Daoy (cell line): Measurements from ENCODE around the gene HMX3. TPM values are rescaled to one million over a fixed set of nuclear protein-coding genes. Genes with fewer than 3 reads are reported as not detected.

Source experiments
- DNase-seq: peaks from one replicate; pipeline ENCODE4 v3.0.0-alpha.2; 2015; ENCODE audit warnings: low read depth
- total RNA-seq: library from RNA; depleted of rRNA; stranded (reverse); fragments of >200 nt; shearing (Covaris generic); gene quantifications from 2 replicates; pipeline ENCODE4 v1.2.3, GENCODE V29; 2014

Gene HMX3
- total RNA-seq, 1 experiment from 2014 or later: 3.3 TPM

DNA sequence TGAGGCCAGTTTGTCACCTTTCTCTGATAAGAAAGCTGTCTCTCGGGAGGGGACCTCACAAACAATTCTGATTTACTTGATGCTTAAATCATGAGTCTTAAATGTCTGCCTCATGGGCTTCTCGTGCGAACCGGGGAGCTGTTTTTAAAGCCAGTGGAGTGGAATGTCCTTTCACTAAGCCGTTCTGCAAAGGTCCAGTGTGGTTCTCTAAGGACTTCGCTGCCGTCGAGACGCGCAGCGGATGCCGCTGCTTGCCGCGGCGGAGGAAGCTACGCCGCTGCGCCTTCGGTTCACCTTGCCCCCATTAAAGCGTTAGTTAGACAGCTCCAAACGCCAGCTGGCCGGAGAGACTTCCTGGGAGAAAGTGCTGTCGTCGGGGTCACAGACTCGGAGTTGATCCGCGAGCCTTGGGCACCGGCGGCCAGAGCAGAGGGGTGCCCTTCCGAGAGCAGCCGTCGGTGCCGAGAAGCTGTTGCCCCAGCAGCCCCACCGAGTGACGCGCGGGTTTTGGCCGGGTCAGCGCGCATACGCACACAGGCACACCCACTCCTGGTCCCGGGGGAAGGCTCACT, 1.3 kb upstream of the HMX3 start:
- no peak for DNase-seq

DNA sequence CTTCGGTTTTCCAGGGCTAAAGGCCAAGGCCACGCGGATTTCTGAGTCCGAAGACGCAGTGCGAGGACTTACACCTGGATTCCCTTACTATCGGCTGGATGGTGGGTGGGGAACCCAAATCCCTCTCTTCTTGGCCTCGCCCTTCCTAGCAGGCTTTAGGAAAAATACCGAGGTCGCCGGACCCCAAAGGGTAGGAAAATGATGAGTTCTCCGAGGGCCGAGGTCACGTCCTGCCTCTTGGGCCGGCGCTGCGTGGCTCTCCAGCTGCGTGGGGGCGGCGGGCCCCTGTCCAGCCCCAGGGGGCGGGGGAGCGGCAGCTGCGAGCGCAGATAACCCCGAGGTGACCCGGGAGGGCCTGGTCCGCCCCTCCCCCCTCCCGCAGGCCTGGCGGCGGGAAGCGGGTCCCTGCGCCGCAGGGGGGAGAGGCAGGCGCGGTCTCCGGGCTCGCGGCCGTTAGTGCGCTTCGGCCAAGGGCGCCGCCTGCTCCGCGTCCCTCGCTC, 805 bp upstream of the HMX3 start:
- no peak for DNase-seq

GRCh38 chr10:123136221-123136805, 543 bp downstream of the HMX3 start:
- DNase-seq: no peak

- DNase-seq: peak; percentile 64
Measured at GRCh38 chr10:123136806-123137642, 1.3 kb downstream of the HMX3 start.

DNA sequence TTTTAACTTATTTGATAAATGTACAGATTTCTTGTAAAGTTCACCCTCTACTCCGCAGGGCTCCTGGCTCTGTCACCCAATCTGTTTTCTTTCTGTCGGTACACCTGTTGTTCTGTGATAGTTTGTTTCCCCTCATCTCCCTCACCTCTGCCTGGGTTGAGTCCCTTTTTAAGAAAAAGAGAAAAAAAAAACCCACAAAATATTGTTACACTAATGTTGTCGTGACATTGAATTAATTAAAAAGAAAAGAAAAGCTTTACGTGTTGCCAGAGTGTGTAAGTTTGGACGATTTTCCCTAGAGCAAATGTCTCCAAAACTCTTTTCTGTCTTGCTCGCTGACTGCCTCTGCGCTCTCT, 3.4 kb downstream of the HMX3 start:
- DNase-seq: no peak

- DNase-seq: peak; percentile 68
Measured at GRCh38 chr10:123139521-123140163, 3.9 kb downstream of the HMX3 start.

GRCh38 chr10:123140164-123140982, 4.6 kb downstream of the HMX3 start:
- DNase-seq: peak; percentile 43

DNA sequence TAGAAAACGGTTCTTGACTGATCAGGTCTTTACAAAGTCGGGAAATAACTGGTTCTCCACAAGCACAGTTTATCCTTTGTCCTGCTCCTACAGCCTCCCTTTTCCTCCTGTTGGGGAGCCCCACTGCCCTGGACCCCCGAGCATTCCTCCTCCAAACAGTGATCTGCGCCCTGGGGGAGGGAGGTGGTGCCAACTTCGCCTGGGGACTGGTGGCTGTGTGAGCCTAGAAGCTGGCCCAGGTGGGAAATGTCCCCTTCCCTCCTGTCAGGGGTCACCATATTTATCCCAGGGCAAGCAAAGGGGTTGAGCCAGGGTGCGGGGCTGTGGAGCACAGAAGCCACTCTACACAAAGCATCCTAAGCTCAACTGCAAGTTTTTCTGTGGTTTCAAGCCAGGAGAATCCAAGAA, 5.2 kb downstream of the HMX3 start:
- no peak for DNase-seq

DNA sequence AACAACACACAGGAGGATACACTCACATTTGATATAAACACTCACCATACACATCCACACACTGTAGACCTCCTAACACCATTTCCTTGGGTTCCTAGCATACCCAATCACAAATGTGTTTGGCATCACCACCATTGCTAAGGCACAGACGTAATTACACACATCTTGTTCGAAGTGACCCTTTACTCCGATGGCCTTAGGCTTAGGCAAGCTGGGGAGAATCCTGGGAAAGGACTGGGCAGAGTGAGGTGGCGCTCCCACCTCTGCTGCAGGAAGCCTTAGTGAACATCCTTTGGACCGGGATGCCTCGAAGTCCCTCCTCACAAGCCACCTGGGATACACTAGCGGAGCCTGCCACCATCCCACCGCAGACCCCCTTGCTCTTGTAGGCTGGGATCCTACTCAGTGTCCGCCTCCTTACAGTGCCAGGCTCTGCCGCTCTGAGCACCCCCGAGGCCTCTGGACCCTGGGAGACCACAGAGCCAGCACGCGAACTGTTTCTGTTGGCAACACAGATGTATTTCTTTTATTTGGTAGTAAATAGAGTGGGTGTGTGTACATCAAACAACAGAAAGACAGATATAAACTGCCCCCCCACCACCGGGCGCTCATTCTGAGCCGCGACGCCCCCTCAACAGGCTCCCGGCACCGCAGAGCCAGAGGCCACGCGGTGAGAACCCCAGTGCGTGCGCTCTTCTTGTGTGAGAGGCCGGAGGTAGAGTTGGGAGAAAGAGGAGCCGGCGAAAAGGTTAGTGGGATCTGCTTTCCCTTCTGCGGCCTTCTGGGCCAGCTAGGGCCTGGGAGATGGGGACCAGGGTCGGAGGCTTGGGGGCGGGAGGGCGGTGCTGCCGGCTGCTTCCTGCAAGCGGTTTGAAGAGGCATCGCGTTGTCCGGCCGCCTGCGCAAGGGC, 6.3 kb downstream of the HMX3 start:
- DNase-seq: no peak

GRCh38 chr10:123142701-123143161, 7.0 kb downstream of the HMX3 start:
- no peak for DNase-seq

DNA sequence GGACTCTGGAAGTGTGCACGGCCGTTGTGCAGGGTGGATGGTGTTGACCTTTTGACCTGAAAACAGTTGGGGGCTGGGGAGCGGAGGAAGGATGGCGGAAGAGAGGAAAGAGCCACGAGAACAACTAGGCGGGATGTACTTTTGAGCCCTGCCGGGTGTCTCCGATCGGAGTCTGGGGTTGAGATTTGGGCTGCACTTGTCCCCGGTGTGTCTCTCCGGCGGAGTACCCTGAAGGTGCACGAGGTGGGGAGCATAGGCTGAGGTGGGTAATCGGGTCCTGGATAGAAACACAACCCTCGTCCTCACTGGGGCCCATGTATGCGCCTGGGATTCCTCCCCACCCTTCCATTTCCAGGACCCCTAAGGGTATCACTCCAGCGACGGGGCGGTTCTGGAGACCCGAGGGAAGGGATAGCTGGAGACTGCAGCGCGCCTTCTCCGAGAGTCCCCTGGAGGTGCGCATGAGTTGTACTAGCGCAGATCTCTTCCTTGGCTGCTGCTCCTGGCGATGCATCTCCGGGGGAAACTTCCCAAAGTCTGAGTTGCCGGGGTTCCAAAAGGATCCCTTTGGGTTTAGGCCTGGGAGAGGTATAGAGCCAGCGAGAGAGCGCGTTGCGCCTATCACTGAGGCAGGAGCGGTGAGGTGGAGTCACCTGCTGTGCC, 7.5 kb downstream of the HMX3 start:
- no peak for DNase-seq

GRCh38 chr10:123143825-123144168, 8.0 kb downstream of the HMX3 start:
- no peak for DNase-seq

DNA sequence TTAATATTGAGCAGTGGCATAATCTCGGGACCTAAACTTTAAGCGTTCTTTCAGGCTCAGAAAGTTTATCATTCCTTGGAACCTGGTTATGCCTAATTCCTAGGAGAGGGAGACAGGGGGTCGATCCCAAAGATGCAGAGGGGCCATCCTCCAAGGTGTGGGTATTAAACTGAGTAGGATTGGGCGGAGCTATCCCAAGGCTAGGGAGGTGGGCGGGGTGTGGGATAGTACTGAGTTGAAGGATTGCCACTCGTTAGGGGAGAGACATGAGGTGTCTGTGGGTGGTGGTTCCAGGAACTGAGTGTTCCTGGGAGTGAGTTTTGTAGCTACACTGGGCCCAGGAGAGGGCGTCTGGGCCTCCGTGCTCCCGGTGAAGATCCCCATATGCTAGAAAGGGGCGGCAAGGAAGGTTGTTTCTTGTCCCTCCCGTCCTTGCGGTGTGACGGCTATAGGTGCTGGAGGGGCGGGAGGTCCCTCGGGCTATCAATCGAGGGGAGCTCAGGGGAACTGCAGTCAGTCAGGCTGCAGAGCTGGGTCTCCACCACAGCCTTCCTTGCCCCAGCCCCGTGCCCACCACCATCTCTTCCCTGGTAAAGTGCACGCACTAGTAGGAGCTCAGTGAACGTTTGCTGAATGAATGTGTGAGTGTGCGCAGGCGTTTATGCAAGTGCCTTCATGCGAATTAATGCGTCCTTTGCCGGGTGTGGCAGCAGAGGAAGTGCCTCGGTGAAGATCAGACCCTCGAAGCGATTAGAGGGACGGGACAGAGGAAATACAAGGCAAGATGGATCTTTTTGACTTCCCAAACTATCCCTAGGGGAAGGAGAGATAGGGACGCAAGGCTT, 9.1 kb downstream of the HMX3 start:
- peak; percentile 41 for DNase-seq

- no peak for DNase-seq
Measured at GRCh38 chr10:123145542-123146012, 9.8 kb downstream of the HMX3 start.

DNA sequence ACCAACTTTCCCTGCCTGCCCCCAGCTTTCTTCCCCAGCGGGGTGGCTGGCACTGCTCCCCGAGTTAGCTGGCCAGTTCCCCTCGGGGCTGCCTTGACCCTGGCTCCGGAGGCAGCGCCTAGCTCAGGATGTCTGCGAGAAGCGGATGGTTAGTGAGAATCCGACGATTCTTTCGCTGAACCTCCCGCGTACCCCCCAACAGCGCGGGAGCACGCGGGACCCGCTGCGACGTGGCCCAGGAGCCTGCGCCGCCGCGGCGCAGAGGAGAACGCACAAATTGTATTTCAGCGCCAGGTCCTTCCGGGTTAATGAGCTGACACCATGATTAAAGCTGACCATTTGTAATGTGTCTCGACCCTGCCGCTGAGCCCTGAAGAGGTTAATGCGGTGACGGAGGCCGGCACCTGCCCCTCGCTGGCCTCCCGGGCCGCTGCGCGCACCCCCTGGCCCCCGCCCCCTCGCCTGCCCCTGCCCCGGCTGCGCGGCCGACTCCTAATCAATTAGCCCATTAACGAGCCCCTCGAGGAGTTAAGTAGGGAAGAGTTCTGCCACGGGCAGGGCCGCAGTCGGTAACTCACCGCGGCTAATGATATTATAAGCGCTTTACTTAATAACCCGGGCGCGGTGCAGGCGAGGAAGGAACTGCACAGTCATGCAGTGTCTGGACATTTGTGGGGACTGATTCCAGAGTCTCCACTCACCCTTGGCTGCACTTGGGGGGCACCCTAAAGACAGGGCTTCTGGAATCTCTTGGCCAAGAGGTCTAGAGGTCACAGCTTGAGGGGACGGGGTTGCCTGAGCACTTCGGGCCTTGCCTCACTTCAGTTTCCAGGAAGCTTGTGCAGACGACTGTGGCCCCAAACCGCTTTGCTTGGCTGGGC, 10.5 kb downstream of the HMX3 start:
- DNase-seq: no peak

- DNase-seq: no peak
Measured at GRCh38 chr10:123146894-123147634, 11.3 kb downstream of the HMX3 start.
